SH-SY5Y (cell line): Measurements from ENCODE around the gene NUP160.

Experiments
- GATA2 ChIP-seq: IDR thresholded peaks from 2 replicates; pipeline ENCODE4 v1.6.1; 2011; ENCODE audit warnings: mild to moderate bottlenecking, low read depth, low read length
- GATA3 ChIP-seq: IDR thresholded peaks from 2 replicates; pipeline ENCODE4 v1.6.1; 2011; ENCODE audit warnings: low read depth, mild to moderate bottlenecking, low read length, moderate library complexity

- TF ChIP-seq GATA2, result no peak
- no peak for TF ChIP-seq GATA3
Measured at GRCh38 chr11:47848700-47849155, 578 bp upstream of the NUP160 start.
